K562 (cell line): ENCODE results near the gene PRKD2. TPM values are rescaled to one million over a fixed set of nuclear protein-coding genes. Genes with fewer than 3 reads are reported as not detected.
A peak's percentile ranks its signal among the peaks of the same experiment; 100 is the strongest.

ENCODE experiments used
- ARID4B ChIP-seq: sonication (generic); formaldehyde crosslinking; IDR thresholded peaks from 2 replicates; pipeline ENCODE4 v1.8.0; 2022; ENCODE audit warnings: mild to moderate bottlenecking, missing genetic modification reagents
- CBFB ChIP-seq: sonication (generic); formaldehyde crosslinking; IDR thresholded peaks from 2 replicates; pipeline ENCODE4 v1.4.0; 2020; ENCODE audit warnings: mild to moderate bottlenecking, missing genetic modification reagents
- CBX3 ChIP-seq, 2 experiments: IDR thresholded peaks; 1 replicate in 1 of 2; 2 replicates in 1 of 2; pipeline ENCODE4 v1.6.1; 2012; ENCODE audit warnings: inconsistent platforms in 2 of 2, low read length in 2 of 2, borderline replicate concordance in 1 of 2, control low read depth in 1 of 2
- ETV5 ChIP-seq: sonication (generic); formaldehyde crosslinking; IDR thresholded peaks from 2 replicates; pipeline ENCODE4 v1.4.0; 2020; ENCODE audit warnings: low read depth, mild to moderate bottlenecking, missing genetic modification reagents
- KDM1A ChIP-seq, 2 experiments: fragments of 450-650 bp; IDR thresholded peaks; 2 replicates each; pipeline ENCODE4 v1.6.1; 2016; ENCODE audit warnings: mild to moderate bottlenecking in 2 of 2
- KDM2B ChIP-seq: fragments of 250-450 bp; sonication (Bioruptor Pico); IDR thresholded peaks from 2 replicates; pipeline ENCODE4 v1.8.0; 2021; ENCODE audit warnings: mild to moderate bottlenecking, moderate library complexity
- PCBP2 ChIP-seq: fragments of 200-400 bp; formaldehyde crosslinking; IDR thresholded peaks from 2 replicates; pipeline ENCODE4 v1.6.1; 2018; ENCODE audit warnings: low read length, low read depth, mild to moderate bottlenecking, moderate library complexity; ENCODE audit not compliant: poor library complexity, severe bottlenecking
- RBFOX2 ChIP-seq: fragments of 200-400 bp; formaldehyde crosslinking; IDR thresholded peaks from 2 replicates; pipeline ENCODE4 v1.6.1; 2017; ENCODE audit warnings: low read depth, mild to moderate bottlenecking, low read length, moderate library complexity
- RREB1 ChIP-seq: fragments of 250-450 bp; sonication (Bioruptor Pico); IDR thresholded peaks from 2 replicates; pipeline ENCODE4 v1.4.0; 2020
- SP1 ChIP-seq: sonication (generic); formaldehyde crosslinking; IDR thresholded peaks from 2 replicates; pipeline ENCODE4 v1.8.1; 2022; ENCODE audit warnings: mild to moderate bottlenecking, missing genetic modification reagents
- ZNF644 ChIP-seq: fragments of 200-800 bp; sonication (Bioruptor generic); IDR thresholded peaks from 2 replicates; pipeline ENCODE4 v1.6.1; 2016; ENCODE audit warnings: low read depth, missing genetic modification characterization, missing compliant biosample characterization
- polyA plus RNA-seq, 8 experiments: library from polyadenylated mRNA; depleted of rRNA in 4 of 8; stranded (reverse) in 5 of 8; unstranded in 3 of 8; fragments of >200 nt; fragmentation: Nextera tagmentation in 2 of 8; fragmentation: Illumina TruSeq in 1 of 8; extraction: Ambion mirVana in 2 of 8; extraction: Trizol in 1 of 8; gene quantifications; 2 replicates each; pipeline versions ENCODE4 v1.2.1 to v1.2.3, GENCODE V29; 2011 to 2014; ENCODE audit warnings: inconsistent platforms in 1 of 8, missing spikeins in 1 of 8
- total RNA-seq, 7 experiments: library from RNA; depleted of rRNA in 6 of 7; stranded (reverse); fragments of >200 nt in 6 of 7; fragmentation: Illumina TruSeq in 2 of 7; extraction: Trizol in 2 of 7; gene quantifications; 2 replicates each; pipeline versions ENCODE4 v1.2.1 to v1.2.3, GENCODE V29; 2011 to 2021; ENCODE audit warnings: low replicate concordance in 1 of 7

PRKD2 gene
- total and polyA plus RNA-seq, 9 of the 15 experiments (the other 6 are each of a cell fraction or from before 2014, with no cell fraction given) = 1.8 to 60.0 (median 15.0) TPM

DNA sequence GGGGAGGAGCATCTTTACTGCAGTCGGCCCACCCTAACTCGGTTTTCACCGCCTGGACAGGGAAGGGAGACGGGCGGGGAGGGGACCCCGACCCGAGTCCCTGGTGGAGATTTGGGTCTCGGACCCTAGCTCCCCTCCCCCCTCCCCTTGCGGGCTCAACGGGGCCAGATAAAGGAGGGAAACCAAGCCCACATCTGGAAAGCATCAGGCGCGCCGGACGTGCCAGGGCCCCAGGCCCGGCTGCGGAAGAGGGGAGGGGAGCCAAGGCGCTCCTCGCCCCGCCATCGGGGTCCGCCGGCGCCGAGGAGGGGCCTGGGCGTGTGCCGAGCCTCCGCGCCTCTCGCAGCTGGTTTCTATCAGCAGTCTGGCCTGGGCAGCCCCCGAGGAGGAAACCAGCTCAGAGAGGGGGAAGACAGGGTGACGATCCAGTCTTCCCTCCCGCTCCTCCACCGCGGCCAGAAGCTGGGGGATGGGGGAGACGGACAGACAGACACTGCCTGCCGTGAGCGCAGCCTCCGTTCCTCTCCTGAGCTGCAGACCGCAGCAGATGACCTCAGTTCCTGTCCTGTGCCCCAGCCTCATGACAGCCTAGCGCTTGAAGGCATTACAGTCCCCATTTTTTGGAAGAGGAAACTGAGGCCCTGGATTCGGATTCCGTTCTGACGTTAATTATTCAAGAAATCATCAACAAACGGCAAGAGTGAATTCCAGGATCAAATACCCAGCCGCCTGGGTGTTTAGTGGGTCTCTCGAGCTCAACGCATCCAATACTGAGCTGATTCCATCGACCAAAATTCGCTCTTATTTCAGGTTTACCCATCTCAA is 77.3 kb downstream of the PRKD2 start (continued):
- TF ChIP-seq RBFOX2 (peak; percentile 60), ZNF644 (tag) (no peak), RREB1 (peak; percentile 59; the same call in 1 of the 2 replicates), KDM1A (IDR thresholded peaks at IDR 0.05) (peak; percentile 14 to 64; a peak in 1 of 4 replicates), SP1 (CRISPR knock-in tag) (peak; percentile 1; the same call in 1 of the 2 replicates), PCBP2 (no peak), KDM2B (CRISPR knock-in tag) (0 out of 2 replicates have a peak, but pooled peaks have one; percentile 29), CBFB (CRISPR knock-in tag) (0 out of 2 replicates have a peak, but pooled peaks have one; percentile 37), ARID4B (CRISPR knock-in tag) (peak; percentile 49), CBX3 (IDR thresholded peaks at IDR 0.05; ENCODE audit: borderline replicate concordance in 1 of 2, low read length in 2 of 2) (peak in 1 of 2 experiments; percentile 54; a peak in 1 of 3 replicates), ETV5 (0 out of 2 replicates have a peak, but pooled peaks have one; percentile 43)
